Activated T-cell treated with anti-CD3 and anti-CD28 coated beads for 24 hours (primary cell): ENCODE data around the gene UBE2H.
"Not testable (repeated sequence)": the region's sequence is repeated elsewhere in the genome, so short reads cannot be mapped to it uniquely, and the experiment has no call there.

Experiments
- DNase-seq: peaks from one replicate; pipeline ENCODE4 v3.0.0-alpha.2; 2020; ENCODE audit warnings: low read depth

The UBE2H gene

DNA sequence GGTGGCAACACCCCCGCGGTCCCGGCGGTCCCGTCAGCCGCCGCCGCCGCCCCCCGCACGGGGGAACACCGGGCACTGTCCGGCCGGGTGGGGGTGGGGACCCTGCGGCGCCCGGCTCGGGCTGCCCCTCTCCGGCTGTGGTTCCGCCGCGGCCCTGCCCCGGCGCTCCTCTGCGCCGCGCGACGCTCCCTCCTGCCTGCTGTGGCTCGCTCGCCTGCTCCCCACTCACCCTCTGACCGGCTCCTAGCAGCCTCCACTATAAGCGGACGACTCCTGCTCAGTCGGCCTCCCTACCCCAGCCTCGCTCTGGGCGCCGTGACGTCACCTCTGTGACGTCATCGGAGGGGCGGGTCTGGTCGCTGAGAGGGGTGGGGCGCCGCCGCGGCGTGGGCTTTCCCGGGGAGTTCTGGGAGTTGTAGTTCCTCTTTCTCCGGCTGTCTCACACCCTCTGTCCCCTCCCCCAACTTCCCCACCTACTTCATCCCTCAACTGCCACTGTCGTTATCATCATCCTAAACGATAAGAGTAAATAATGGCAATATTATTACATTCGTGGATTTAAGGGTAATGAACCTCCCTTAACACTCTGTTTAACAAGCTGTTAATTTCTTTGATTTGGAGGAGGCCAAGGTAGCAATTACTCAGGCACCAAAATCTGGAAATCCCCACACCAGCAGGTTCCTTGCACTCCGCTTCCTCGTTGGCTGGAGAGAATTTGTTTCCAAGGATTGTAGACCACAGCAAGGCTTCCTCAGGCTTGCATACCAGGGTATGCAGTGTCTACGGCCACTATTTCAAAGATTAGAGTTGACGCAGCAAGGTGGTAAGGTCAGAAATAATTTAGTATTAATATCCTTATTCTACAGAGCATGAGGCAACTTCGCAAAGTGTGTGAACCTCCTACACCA, at the start of gene UBE2H:
UBE2H (minus strand) TSS at position 308 of the 908 bp plus-strand sequence. CDS start 405 bp downstream, outside the sequence.
- peak; percentile 90 for DNase-seq

GRCh38 chr7:129998446-129998845, 45.7 kb upstream of the UBE2H start:
- no peak for DNase-seq

- DNase-seq, result no peak
Measured at GRCh38 chr7:129997285-129997684, 44.5 kb upstream of the UBE2H start.

- DNase-seq, result no peak
Measured at GRCh38 chr7:129993275-129993674, 40.5 kb upstream of the UBE2H start.

DNA sequence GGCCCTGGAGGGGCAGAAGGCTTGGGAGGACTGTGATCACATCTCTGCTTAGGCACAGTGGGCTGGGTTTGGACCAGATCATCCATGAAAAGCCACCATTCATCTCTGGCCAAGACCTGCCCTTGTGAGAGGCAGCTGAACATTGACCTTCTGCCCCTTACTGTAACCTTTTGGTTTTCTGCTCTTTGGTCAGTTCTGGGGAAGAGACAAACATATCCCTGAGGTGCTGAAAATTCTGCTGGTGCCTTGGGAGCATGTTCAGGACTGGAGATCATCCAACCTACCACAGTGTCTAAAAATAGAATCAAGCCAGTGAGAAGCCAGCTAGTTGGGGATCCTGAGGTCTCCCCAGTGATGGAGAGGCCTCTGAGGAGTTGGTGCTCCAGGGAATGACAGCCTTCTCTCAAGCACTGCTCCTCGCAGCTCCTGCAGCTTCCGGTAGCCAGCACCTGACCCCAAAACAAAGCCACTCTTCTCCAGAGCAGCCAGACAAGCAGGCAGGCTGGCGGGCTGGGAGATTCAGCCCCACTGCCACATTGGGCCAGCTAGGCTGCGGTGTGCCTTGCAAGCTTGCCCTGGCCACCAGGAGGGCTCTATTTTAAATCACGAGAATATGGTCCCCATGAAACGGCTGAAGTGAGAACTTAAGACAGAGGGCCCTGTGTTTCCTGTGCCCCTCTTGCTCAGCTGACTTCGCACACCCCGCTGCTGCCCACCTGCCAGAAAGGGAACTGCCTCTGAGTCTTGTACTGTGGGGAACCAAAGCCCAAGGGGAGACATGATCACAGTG, 37.8 kb upstream of the UBE2H start:
- DNase-seq, result no peak

DNA sequence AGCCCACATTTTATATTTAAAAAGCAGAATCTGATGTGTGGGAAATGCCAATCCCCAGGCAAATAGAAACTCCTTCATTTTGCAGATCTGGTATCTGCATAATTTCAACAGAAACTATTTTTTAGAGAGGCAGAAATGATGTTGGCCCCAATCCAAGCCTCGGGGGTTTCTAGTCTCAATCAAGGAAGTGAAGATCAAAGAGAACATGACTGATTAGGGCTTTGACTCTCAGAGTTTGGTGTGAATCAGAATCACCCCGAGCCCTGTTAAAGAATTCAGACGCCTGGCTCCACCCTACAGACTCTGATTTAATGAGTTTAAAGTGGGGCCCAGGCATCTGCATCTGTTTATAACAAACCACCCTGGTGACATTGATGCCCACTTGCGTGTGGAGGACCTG, 36.7 kb upstream of the UBE2H start:
- DNase-seq, result peak; percentile 46

DNA sequence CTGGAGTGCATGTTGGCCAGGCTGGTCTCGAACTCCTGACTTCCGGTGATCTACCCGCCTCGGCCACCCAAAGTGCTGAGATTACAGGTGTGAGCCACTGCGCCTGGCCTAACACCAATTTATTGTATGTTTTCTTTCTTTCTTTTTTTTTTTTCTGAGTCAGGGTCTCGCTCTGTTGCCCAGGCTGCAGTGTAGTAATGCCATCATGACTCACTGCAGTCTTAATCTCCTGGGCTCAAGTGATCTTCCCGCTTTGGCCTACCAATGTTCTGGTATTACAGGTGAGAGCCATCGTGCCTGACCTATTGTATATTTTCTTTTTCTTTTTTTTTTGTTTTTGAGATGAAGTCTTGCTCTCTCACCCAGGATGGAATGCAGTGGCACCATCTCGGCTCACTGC, 33.8 kb upstream of the UBE2H start:
- DNase-seq, result no peak

DNA sequence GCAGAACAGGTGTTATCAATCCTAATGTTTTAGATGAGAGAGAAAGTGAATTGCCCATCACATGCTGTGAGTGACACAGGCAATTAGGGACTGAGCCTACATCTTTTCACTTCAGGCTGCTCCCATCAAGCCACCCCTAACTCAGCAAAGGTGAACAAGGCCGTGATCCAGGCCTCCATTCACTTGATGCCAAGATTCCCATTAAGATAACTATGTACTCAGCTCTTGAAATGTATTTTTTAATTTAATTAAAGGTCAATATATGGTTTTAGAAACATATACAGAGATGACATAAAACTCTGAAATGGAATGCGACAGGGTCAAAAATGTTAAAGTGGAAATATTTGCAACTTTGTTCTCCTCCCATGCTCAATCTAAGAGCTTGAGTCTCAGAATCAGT, 27.9 kb upstream of the UBE2H start:
- DNase-seq, result no peak

DNA sequence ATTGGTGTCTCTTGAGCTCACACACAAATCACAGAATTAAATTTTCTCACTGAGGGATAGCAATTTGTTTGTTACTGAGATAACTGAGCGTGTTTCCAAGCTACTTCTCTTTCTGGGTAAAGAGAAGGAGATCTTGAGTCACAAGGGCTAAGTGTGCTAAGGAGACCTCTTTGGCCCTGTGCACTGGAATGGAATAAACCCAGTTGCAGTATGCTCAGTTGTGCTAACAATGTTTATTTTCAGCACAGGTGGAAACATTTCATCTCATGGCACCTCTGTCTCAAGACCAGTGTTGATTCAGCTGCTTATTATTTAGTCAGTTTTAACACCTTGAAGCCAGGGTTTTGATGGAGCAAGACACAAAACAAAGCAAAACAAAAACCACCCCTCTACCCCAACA, 22.5 kb upstream of the UBE2H start:
- no peak for DNase-seq

GRCh38 chr7:129970816-129971215, 18.1 kb upstream of the UBE2H start:
- DNase-seq, result no peak

DNA sequence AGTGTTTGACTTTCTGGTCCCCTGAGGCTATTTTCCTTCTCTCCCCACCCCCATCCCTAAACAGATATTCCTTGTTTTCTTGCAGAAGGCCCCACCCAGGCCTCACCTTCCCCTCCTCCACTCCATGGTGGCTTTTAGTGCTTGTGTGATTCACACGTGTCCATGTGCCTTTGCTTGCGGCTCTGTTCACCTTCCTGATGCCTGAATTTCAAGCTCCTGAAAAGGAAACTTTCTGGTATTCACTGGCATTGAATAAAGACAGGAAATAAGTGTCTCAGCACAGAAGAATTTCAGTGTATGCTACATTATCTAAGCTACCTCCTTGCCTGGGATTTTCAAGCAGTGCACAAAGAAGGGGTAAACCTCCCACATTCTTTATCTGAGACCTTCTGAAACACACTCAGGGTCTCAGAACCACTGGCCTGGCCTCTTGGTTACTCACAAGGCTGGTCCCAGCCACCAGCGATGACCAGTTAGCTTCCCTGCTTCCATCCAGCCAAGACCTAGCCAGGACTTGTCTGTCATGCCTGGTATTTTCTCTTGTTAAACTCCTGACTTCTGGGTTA, 17.2 kb upstream of the UBE2H start:
- no peak for DNase-seq

GRCh38 chr7:129968592-129969383, 16.0 kb upstream of the UBE2H start:
- DNase-seq, result no peak

- DNase-seq, result not testable (repeated sequence)
Measured at GRCh38 chr7:129960204-129960475, 7.4 kb upstream of the UBE2H start.

GRCh38 chr7:129959471-129960203, 6.9 kb upstream of the UBE2H start:
- DNase-seq, result no peak

DNA sequence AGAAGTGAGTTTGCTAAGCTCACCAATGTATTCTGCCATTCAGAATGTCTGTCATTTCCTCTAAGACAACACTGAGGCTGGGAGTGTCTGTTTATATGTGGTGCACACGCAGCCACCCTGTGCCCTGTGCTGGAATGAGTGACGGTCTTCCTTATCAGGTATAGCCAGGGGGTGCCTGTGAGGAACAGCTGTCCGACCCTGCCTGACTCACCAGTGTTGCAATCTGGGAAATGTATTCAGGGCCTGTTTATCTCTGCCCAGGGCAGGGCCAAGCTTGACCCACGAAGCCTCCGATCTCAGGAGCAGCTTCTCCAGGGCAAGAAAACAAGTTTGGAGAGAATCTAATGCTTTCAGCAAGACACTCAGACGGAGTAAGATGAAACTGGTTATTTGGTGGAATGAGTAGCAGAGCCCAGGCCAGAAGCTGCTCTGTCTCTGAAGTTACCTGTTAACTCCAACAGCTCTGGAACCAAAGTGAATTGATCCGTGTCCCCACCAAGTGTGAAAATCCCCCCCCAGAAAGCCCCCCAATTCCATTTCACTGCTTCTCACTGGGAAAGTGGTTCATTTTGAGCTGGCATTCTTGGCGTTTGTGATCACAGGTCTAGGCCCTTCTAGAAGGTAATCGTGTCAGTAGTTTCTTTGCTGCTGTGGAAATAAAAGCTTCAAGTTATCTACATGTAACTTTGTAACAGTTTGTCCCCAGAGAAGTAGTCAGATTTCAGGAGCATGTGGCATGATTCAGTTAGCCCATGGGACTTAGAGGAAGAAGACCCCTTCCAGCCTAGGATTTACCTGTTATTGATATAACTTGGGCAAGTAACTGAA, 6.1 kb upstream of the UBE2H start:
- DNase-seq, result no peak

DNA sequence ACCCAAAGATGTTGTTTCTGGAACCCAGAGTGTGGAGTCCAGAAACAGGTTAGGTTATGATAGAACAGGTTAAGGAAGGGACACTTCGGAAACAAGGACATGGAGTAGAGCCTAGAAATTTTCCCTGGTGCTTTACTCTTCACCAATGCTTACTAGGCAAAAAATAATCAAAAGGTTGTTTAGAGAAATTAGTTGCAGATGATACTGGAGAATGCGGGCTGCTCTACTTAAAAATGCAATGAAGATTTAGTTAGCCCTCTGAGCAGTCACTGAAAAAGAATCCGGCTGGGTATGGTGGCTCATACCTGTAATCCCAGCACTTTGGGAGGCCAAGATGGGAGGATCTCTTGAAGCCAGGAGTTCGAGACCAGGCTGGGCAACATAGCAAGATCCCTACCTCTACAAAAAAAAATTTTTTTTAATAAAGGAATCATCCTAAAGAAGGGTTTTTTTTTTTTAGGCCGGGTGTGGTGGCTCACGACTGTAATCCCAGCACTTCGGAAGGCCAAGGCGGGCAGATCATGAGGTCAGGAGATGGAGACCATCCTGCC, 3.3 kb upstream of the UBE2H start:
- no peak for DNase-seq

DNA sequence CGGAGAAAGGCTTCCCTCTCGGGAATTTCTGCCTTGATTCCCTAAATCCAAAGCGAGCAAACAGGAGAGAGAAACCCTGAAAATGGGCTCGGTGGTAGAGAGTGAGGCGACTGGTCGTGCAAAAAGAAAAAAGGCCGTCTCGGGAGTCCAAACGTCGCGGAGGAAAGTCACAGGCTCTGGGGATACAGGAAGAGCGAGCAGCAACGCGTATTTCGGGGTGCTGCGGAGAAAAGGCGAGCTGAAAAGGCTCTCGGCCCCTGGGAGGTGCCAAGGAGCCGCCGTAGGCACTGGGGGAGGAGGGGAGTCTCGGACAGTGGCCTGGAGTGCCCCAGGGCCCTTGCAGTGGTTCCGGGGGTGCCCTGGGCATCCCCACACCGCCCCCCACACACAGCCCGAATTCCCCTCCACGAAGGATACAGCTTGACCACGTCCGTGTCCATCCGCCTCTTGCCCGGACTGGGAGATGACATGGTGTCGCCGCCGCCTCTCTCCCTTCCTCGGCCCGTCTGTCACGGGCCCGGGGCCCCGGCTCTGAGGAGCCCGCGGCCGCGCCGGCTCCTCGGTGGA, 591 bp downstream of the UBE2H start:
- no peak for DNase-seq

DNA sequence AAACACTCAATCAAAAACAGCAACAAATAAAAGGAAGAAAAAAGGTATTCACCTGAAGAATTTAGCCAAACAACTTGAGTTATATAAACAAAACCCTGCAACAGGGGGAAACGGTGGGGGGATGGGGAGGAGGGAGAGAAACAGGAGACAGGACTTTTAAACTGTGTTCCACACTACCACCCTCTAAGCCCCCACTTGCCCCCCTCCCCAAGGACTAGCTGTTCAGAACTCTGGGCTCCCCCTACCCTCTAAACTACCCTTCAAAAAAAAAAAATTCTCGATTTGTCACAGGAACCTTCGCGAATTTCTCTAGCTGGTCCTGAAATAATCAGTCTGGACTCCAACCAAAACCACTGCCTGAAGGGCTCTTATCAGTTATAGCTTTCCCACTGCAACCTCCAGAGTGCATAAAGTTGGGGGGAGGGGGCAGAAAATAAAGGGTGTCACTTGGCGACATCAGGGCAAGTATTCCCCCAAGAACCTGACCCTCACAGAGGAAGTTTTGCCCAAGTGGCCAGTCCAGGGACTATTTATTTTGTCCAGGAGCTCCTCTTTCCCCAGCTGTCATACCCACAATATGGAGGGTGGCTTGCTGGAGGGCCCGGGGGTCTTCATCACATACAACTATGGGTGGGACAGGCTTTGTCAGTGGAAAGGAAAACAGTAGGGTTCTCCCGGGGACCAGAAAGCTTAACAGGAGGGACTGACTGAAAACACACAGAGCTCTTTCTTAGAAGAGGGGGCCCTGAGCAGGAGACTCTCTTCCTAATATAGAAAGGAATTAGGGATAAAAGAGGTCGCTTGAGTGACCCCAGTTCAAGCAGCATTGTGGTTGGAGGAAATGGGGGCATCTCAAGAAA, 1.3 kb downstream of the UBE2H start:
- DNase-seq, result no peak

DNA sequence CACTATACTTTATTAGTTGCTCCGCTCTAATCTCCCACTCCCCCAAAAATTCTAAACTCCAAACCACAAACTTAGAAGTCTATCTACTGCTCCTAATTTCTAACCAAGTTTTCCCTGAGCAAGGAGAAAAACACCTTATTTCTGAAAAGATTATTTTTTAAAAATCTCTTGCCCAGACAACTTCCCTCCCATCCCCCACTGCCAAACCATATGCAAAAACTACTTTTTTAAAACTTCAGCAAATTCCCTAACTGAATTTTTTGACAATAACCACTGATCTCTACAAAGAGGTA, 1.9 kb downstream of the UBE2H start:
- no peak for DNase-seq
